HCT116 (cell line): ENCODE data around the gene SPRYD4. TPM values are rescaled to one million over a fixed set of nuclear protein-coding genes. Genes with fewer than 3 reads are reported as not detected.
"Not testable (repeated sequence)": the region's sequence is repeated elsewhere in the genome, so short reads cannot be mapped to it uniquely, and the experiment has no call there.

Experiments
- ATAC-seq: fragments of 200-7000 bp; cut with Tn5 transposase; 2 replicates; pipeline ENCODE4 v1.9.1; 2020; ENCODE audit warnings: mild to moderate bottlenecking, moderate library complexity
- BruUV-seq: library from RNA; stranded (reverse); fragments of 400-500 nt; replicated peaks from 2 replicates; lab custom pipeline; 2021; lab: Mats Ljungman, UMichigan
- CTCF ChIA-PET: fragments of 300-600 bp; sonication (Branson Sonifier 250); formaldehyde crosslinking; loops from one replicate; lab custom pipeline; 2021; ENCODE audit warnings: antibody characterized with exemption; lab: Charles Lee
- POLR2A ChIA-PET: fragments of 300-600, 350-600 bp; sonication (Branson Sonifier 250); formaldehyde crosslinking; loops from one replicate; lab custom pipeline; 2021; ENCODE audit warnings: antibody characterized with exemption; lab: Charles Lee
- RAD21 ChIA-PET, 2 experiments: fragments of 300-600 bp; sonication (Branson Sonifier 250); formaldehyde crosslinking; loops; one replicate each; lab custom pipeline; 2023; ENCODE audit warnings: low total read pairs in 2 of 2; ENCODE audit not compliant: uncharacterized antibody in 2 of 2, unreplicated experiment in 2 of 2, low non-redundant PET in 1 of 2; lab: Charles Lee
- DNase-seq: peaks from one replicate; pipeline ENCODE4 v3.0.0-alpha.2; 2010; ENCODE audit warnings: low read depth, low spot score
- H2AFZ ChIP-seq: fragments of 200-600 bp; shearing (Covaris generic), sonication (generic); 2 replicates; pipeline ENCODE4 v1.6.1; 2017; ENCODE audit warnings: low read depth, mixed run types, mixed read lengths, antibody characterized with exemption, low read length; ENCODE audit not compliant: poor library complexity, severe bottlenecking
- H3K27ac ChIP-seq: 2 replicates; pipeline ENCODE4 v1.5.1; 2012; ENCODE audit warnings: low read depth, low read length
- H3K27me3 ChIP-seq: fragments of 200-600 bp; sonication (generic); 2 replicates; pipeline ENCODE4 v1.6.1; 2016; ENCODE audit warnings: mixed run types, low read length, mixed read lengths; ENCODE audit not compliant: insufficient read depth
- H3K36me3 ChIP-seq, 2 experiments: fragments of 200-500 bp in 1 of 2; fragments of 200-600 bp in 1 of 2; sonication (Bioruptor generic) in 1 of 2; sonication (generic) in 1 of 2; 2 replicates each; pipeline versions ENCODE4 v1.5.1 to v1.6.1; 2014 to 2016; ENCODE audit warnings: low read length in 2 of 2, inconsistent platforms in 1 of 2, mixed read lengths in 1 of 2, mixed run types in 1 of 2; ENCODE audit not compliant: insufficient read depth in 2 of 2, control insufficient read depth in 1 of 2
- H3K4me1 ChIP-seq, 2 experiments: fragments of 200-600 bp in 1 of 2; sonication (generic) in 1 of 2; 2 replicates each; pipeline versions ENCODE4 v1.5.1 to v1.6.1; 2012 to 2017; ENCODE audit warnings: low read length in 2 of 2, inconsistent platforms in 1 of 2, mild to moderate bottlenecking in 1 of 2, mixed read lengths in 1 of 2, mixed run types in 1 of 2, moderate library complexity in 1 of 2; ENCODE audit not compliant: insufficient read depth in 2 of 2, control insufficient read depth in 1 of 2
- H3K4me2 ChIP-seq: fragments of 200-600 bp; sonication (generic); 2 replicates; pipeline ENCODE4 v1.6.1; 2017; ENCODE audit warnings: mixed run types, low read length, mixed read lengths
- H3K4me3 ChIP-seq, 2 experiments: fragments of 200-600 bp in 1 of 2; sonication (generic) in 1 of 2; replicated peaks in 1 of 2; 2 replicates each; pipeline ENCODE4 v1.5.1; 2011 to 2016; ENCODE audit warnings: low read length in 2 of 2, control low read depth in 1 of 2, low read depth in 1 of 2, mild to moderate bottlenecking in 1 of 2, mixed read lengths in 1 of 2, mixed run types in 1 of 2
- H3K79me2 ChIP-seq: fragments of 200-600 bp; sonication (generic); 2 replicates; pipeline ENCODE4 v1.6.1; 2017; ENCODE audit warnings: mild to moderate bottlenecking, mixed run types, low read length, moderate library complexity, mixed read lengths; ENCODE audit not compliant: insufficient read depth
- H3K9ac ChIP-seq: fragments of 200-600 bp; sonication (generic); 2 replicates; pipeline ENCODE4 v1.6.1; 2016; ENCODE audit warnings: low read length, mixed read lengths
- H3K9me2 ChIP-seq: fragments of 200-600 bp; sonication (generic), shearing (Covaris generic); 2 replicates; pipeline ENCODE4 v1.6.1; 2017; ENCODE audit warnings: mixed run types, mild to moderate bottlenecking, moderate library complexity; ENCODE audit not compliant: insufficient read depth
- H3K9me3 ChIP-seq, 2 experiments: fragments of 200-500 bp in 1 of 2; fragments of 200-600 bp in 1 of 2; sonication (Bioruptor generic) in 1 of 2; sonication (generic) in 1 of 2; 2 replicates each; pipeline ENCODE4 v1.6.1; 2014 to 2017; ENCODE audit warnings: low read length in 2 of 2, mixed read lengths in 2 of 2, inconsistent platforms in 1 of 2, low read depth in 1 of 2, mild to moderate bottlenecking in 1 of 2, mixed run types in 1 of 2, moderate library complexity in 1 of 2; ENCODE audit not compliant: control insufficient read depth in 1 of 2, insufficient read depth in 1 of 2
- H4K20me1 ChIP-seq: fragments of 200-600 bp; sonication (generic), shearing (Covaris generic); 2 replicates; pipeline ENCODE4 v1.6.1; 2017; ENCODE audit warnings: mixed run types, mild to moderate bottlenecking, moderate library complexity; ENCODE audit not compliant: insufficient read depth
- intact Hi-C: fragments of 100-400 bp; cut with micrococcal nuclease; formaldehyde crosslinking; loops from 2 replicates; pipeline ENCODE4 v1.10.0; 2022
- total RNA-seq: library from RNA; stranded (reverse); gene quantifications from one replicate; pipeline ENCODE4 v1.2.1, GENCODE V29; 2021; ENCODE audit not compliant: unreplicated experiment

Gene SPRYD4
- total RNA-seq, 1 experiment from 2014 or later: 2.5 TPM

GRCh38 chr12:56498126-56498902 is 29.9 kb downstream of the SPRYD4 start:
- POLR2A ChIA-PET: interaction anchor here (0.6 kb wide), 1 partner anchor 9 kb away, joined by 3 read pairs; no protein-coding TSS in a partner anchor
- H3K4me1 ChIP-seq, H3K4me2 ChIP-seq, CTCF ChIA-PET, RAD21 ChIA-PET, H3K36me3 ChIP-seq, H3K79me2 ChIP-seq, H3K27ac ChIP-seq, H3K9me3 ChIP-seq, H3K9ac ChIP-seq, DNase-seq, BruUV-seq, ATAC-seq, H3K27me3 ChIP-seq, H2AFZ ChIP-seq, H4K20me1 ChIP-seq, H3K9me2 ChIP-seq, H3K4me3 ChIP-seq, intact Hi-C loops: not testable (repeated sequence)

- POLR2A ChIA-PET, H4K20me1 ChIP-seq, H3K4me3 ChIP-seq, RAD21 ChIA-PET, H3K4me2 ChIP-seq, intact Hi-C loops, H3K79me2 ChIP-seq, H2AFZ ChIP-seq, H3K9me2 ChIP-seq, H3K9ac ChIP-seq, H3K4me1 ChIP-seq, CTCF ChIA-PET, BruUV-seq, H3K27ac ChIP-seq, ATAC-seq, H3K36me3 ChIP-seq, H3K27me3 ChIP-seq, DNase-seq, H3K9me3 ChIP-seq: not testable (repeated sequence)
Measured at GRCh38 chr12:56499452-56499851, 31.1 kb downstream of the SPRYD4 start.

GRCh38 chr12:56499879-56500278 is 31.5 kb downstream of the SPRYD4 start:
- H3K9me2 ChIP-seq, DNase-seq, RAD21 ChIA-PET, H3K4me3 ChIP-seq, H3K9ac ChIP-seq, H3K4me1 ChIP-seq, H4K20me1 ChIP-seq, H3K9me3 ChIP-seq, H3K27me3 ChIP-seq, H3K4me2 ChIP-seq, POLR2A ChIA-PET, BruUV-seq, ATAC-seq, H3K36me3 ChIP-seq, intact Hi-C loops, CTCF ChIA-PET, H3K27ac ChIP-seq, H2AFZ ChIP-seq, H3K79me2 ChIP-seq: not testable (repeated sequence)
